ENCODE measurements around the gene LETM1.

LETM1 gene

DNA sequence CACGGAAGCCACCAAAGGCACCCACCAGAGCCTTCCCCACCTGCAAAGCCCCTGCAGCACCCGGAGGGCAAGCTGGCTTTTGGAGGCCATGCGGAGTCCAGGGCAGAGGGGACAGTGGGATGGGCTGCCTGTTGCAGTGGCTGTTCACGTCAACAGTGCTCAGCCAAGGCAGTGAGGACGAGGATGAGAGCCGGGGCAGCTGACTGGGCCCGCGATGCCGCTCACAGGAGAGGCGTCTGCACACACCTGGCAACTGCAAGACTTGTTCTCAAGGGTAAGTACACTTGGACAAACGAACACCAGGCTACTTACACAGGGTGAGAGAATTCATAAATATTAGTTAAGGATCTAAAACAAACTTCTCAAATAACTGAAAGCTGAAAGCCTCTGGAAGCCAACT lies 43.2 kb downstream of the LETM1 start:
- TF ChIP-seq, protein P1, sequence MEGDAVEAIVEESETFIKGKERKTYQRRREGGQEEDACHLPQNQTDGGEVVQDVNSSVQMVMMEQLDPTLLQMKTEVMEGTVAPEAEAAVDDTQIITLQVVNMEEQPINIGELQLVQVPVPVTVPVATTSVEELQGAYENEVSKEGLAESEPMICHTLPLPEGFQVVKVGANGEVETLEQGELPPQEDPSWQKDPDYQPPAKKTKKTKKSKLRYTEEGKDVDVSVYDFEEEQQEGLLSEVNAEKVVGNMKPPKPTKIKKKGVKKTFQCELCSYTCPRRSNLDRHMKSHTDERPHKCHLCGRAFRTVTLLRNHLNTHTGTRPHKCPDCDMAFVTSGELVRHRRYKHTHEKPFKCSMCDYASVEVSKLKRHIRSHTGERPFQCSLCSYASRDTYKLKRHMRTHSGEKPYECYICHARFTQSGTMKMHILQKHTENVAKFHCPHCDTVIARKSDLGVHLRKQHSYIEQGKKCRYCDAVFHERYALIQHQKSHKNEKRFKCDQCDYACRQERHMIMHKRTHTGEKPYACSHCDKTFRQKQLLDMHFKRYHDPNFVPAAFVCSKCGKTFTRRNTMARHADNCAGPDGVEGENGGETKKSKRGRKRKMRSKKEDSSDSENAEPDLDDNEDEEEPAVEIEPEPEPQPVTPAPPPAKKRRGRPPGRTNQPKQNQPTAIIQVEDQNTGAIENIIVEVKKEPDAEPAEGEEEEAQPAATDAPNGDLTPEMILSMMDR (IDR thresholded peaks at IDR 0.05; ENCODE audit: low read depth, low read length) = no peak
- DNase-seq (ENCODE audit: extremely low read depth, low read depth) = no peak

DNA sequence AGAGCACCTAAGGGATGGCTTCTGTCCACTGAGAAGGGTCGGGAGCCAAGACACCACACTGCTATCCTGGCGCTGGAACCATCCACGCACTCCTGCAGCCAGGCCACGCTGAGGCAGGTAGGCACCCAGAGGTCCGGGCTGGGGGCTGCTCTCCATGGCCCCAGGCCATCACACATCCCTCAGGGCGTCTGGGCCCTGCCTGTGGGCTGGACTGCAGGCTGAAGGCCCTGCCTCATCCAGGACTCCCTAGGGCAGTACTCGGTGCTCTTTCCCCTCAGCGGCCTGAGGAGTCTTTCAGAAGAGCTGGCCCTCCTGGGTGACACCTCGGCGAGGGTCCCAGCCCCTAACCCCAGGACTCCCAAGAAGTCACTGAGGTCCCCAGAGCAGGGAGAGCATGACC lies 45.2 kb downstream of the LETM1 start:
- DNase-seq (ENCODE audit: extremely low read depth, low read depth) = no peak
- TF ChIP-seq, protein P1 (IDR thresholded peaks at IDR 0.05; ENCODE audit: low read depth, low read length) = no peak

DNA sequence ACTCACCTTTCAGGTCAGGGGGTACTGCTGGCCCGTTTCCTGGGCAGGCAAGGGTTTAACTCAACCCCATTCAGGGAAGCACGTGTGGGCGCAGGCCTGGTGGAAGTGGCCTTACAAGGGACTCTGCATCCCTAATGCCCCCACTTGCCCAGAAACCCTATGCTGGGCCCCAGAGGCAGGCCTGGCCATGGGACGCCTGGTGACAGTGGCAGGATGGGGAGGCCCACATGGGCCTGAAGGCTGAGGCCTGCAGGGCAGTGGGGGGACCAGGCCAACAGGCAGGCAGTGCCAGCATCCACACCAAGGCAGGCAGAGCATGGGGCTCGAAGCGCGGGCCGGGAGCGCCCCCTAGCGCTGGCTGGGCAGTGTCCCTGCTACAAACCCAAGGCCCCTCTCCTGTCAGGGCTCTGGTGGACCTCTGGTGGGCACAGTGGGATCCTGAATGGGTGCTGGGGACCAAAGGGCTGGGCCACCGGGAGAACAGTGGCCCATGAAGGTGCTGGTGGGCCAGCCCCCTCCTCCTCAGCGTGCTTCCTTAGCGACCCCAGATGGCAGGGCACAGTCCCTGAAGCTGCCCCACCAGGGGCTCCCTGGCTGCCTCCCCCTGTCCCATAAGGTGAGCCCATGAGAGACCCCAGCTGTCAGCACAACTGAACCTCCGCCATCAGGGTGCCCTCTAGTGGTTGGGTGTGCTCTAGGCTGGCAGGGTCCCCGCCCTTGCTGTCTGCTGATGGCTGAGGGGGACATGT lies 46.0 kb downstream of the LETM1 start:
- TF ChIP-seq, protein P1 (IDR thresholded peaks at IDR 0.05; ENCODE audit: low read depth, low read length) = peak; percentile 87
- peak; percentile 16 for DNase-seq (ENCODE audit: extremely low read depth, low read depth)

DNA sequence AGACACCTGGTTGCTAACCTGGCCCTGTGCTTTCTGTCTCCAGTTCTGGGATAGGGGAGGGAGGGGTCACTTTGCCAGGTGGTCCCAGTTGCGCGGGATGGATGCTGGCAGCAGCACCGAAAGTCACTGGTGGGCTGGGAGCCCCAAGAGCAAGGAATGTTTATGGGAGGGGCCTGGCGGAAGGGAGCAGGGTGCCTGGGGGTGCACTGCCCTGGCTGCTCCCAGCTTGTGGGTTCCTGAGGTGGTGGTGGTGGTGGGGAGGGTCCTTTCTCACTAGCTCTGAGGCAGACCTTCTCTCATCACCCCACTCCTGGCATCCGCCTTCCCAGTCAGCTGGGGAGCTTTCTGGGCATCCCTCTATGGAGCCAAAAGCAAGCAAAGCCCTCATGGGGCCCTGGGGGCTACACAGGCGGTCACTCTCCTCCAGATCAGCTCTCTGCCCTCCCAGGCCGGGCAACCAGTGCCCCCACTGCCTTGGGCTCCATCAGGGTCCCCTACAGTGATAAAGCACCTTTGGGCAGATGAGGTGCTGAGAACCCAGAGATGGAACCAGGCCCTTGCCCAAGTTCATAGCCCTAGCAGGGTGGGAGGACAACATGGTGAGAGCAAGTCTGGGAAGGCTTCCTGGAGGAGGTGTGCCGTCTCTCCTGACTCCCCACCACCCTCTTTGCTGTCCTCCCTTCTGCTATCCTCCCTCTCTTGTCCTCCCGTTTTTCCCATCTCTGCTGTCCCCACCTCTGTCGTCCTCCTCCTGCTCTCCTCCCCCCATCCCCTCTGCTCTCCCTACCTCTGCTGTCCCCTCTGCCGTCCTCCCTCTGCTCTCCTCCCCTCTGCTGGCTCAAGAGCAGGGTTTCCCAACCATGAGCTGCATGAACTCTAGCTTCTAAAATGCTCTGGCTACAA lies 46.9 kb downstream of the LETM1 start:
- DNase-seq (ENCODE audit: extremely low read depth, low read depth) = no peak
- TF ChIP-seq, protein P1 (IDR thresholded peaks at IDR 0.05; ENCODE audit: low read depth, low read length) = no peak

DNA sequence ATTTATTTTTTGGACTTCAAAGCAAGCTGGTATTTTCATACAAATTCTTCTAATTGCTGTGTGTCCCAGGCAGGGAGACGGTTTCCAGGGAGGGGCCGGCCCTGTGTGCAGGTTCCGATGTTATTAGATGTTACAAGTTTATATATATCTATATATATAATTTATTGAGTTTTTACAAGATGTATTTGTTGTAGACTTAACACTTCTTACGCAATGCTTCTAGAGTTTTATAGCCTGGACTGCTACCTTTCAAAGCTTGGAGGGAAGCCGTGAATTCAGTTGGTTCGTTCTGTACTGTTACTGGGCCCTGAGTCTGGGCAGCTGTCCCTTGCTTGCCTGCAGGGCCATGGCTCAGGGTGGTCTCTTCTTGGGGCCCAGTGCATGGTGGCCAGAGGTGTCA lies 47.6 kb downstream of the LETM1 start:
- TF ChIP-seq, protein P1 (IDR thresholded peaks at IDR 0.05; ENCODE audit: low read depth, low read length) = no peak
- DNase-seq (ENCODE audit: extremely low read depth, low read depth) = no peak

DNA sequence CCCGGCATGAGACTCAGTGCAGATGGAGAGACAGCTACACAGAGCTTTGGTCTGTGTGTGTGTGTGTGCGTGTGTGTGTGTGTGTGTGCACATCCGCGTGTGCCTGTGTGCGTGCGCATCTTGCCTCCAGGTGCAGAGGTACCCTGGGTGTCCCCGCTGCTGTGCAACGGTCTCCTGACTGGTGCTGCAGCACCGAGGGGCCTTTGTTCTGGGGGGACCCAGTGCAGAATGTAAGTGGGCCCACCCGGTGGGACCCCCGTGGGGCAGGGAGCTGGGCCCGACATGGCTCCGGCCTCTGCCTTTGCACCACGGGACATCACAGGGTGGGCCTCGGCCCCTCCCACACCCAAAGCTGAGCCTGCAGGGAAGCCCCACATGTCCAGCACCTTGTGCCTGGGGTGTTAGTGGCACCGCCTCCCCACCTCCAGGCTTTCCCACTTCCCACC lies 48.6 kb downstream of the LETM1 start:
- TF ChIP-seq, protein P1 (IDR thresholded peaks at IDR 0.05; ENCODE audit: low read depth, low read length) = no peak
- DNase-seq (ENCODE audit: extremely low read depth, low read depth) = no peak
